Cardiac muscle cell (in vitro differentiated cells and primary cell): ENCODE data around the gene BPNT1. TPM values are rescaled to one million over a fixed set of nuclear protein-coding genes. Genes with fewer than 3 reads are reported as not detected.

ENCODE experiments used
- DNase-seq, 2 donors: peaks; one replicate each; pipeline versions ENCODE4 v3.0.0 to v3.0.0-alpha.2; 2010 to 2017; ENCODE audit warnings: low read depth in 1 of 2, low spot score in 1 of 2
- H3K27ac ChIP-seq: fragments of 200-600 bp; sonication (generic); 2 replicates; pipeline ENCODE4 v1.5.1; 2016
- H3K27me3 ChIP-seq: fragments of 200-600 bp; sonication (generic); 2 replicates; pipeline ENCODE4 v1.6.0; 2016; ENCODE audit warnings: control low read depth
- H3K36me3 ChIP-seq: fragments of 200-600 bp; sonication (generic); 2 replicates; pipeline ENCODE4 v1.5.1; 2016; ENCODE audit warnings: control low read depth
- H3K4me1 ChIP-seq: fragments of 200-600 bp; sonication (generic); 2 replicates; pipeline ENCODE4 v1.8.1; 2017; ENCODE audit warnings: low read depth, mild to moderate bottlenecking, mixed run types
- H3K4me3 ChIP-seq: fragments of 200-600 bp; sonication (generic); 2 replicates; pipeline ENCODE4 v1.5.1; 2016; ENCODE audit warnings: mild to moderate bottlenecking
- H3K9me3 ChIP-seq: fragments of 200-600 bp; sonication (generic); 2 replicates; pipeline ENCODE4 v1.5.1; 2017; ENCODE audit warnings: low read depth, mild to moderate bottlenecking, control low read depth
- CTCF ChIP-seq: IDR thresholded peaks from 2 replicates; pipeline ENCODE4 v1.5.1; 2012; ENCODE audit warnings: low read depth, mild to moderate bottlenecking, low read length
- polyA plus RNA-seq: library from polyadenylated mRNA; unstranded; fragments of >200 nt; fragmentation: Nextera tagmentation; extraction: Ambion mirVana; gene quantifications from 2 replicates; pipeline ENCODE4 v1.2.1, GENCODE V29; 2016
- total RNA-seq: library from RNA; depleted of rRNA; stranded (reverse); fragments of >200 nt; gene quantifications from 2 replicates; pipeline ENCODE4 v1.2.3, GENCODE V29; 2016

The BPNT1 gene
- total and polyA plus RNA-seq, 2 experiments from 2014 or later = 12.4 to 27.7 TPM

GRCh38 chr1:220124542-220124941, 35.0 kb upstream of the BPNT1 start:
- Histone ChIP-seq H3K36me3 (peaks cover 12% of the 10 kb centered on the region), H3K4me3 (no peak overlapping the region), H3K9me3 (no peaks in the 10 kb centered on the region), H3K4me1 (peaks cover 7% of the 10 kb centered on the region), H3K27me3 (no peaks in the 10 kb centered on the region), H3K27ac (peak overlapping the region; percentile 52)
- no peak for TF ChIP-seq CTCF
- peak in 1 of 2 donors; percentile 61 for DNase-seq

- Histone ChIP-seq H3K4me1 (peaks cover 7% of the 10 kb centered on the region), H3K27ac (no peak overlapping the region), H3K36me3 (peaks cover 9% of the 10 kb centered on the region), H3K4me3 (no peak overlapping the region), H3K9me3 (no peaks in the 10 kb centered on the region), H3K27me3 (no peaks in the 10 kb centered on the region)
- peak; percentile 44 for TF ChIP-seq CTCF
- DNase-seq = peak in 1 of 2 donors; percentile 14
Measured at GRCh38 chr1:220123889-220124288, 34.3 kb upstream of the BPNT1 start.

- no peak for TF ChIP-seq CTCF
- H3K4me1 ChIP-seq = peaks cover 7% of the 10 kb centered on the region
- H3K36me3 ChIP-seq = peaks cover 11% of the 10 kb centered on the region
- no peak overlapping the region for H3K27ac ChIP-seq
- no peak for DNase-seq
- H3K4me3 ChIP-seq = no peak overlapping the region
- H3K9me3 ChIP-seq = no peaks in the 10 kb centered on the region
- no peaks in the 10 kb centered on the region for H3K27me3 ChIP-seq
Measured at GRCh38 chr1:220123066-220123465, 33.5 kb upstream of the BPNT1 start.

GRCh38 chr1:220121791-220122530, 32.4 kb upstream of the BPNT1 start:
- no peaks in the 10 kb centered on the region for H3K9me3 ChIP-seq
- no peaks in the 10 kb centered on the region for H3K27me3 ChIP-seq
- H3K36me3 ChIP-seq = peaks cover 17% of the 10 kb centered on the region
- H3K27ac ChIP-seq = no peak overlapping the region
- H3K4me3 ChIP-seq = no peak overlapping the region
- no peak for TF ChIP-seq CTCF
- H3K4me1 ChIP-seq = peaks cover 7% of the 10 kb centered on the region
- no peak for DNase-seq

GRCh38 chr1:220119043-220119512, 29.5 kb upstream of the BPNT1 start:
- Histone ChIP-seq H3K4me3 (no peak overlapping the region), H3K9me3 (no peaks in the 10 kb centered on the region), H3K36me3 (peaks cover 35% of the 10 kb centered on the region)

More at GRCh38 chr1:220119043-220119512, 29.5 kb upstream of the BPNT1 start:
- H3K27me3 ChIP-seq = no peaks in the 10 kb centered on the region
- no peak for TF ChIP-seq CTCF
- H3K27ac ChIP-seq = no peak overlapping the region
- no peaks in the 10 kb centered on the region for H3K4me1 ChIP-seq
- no peak for DNase-seq
